DND-41 (cell line): Measurements from ENCODE around the gene PUSL1.
A peak's percentile ranks its signal among the peaks of the same experiment; 100 is the strongest.

Source experiments
- ATAC-seq: fragments of 200-7000 bp; cut with Tn5 transposase; 3 replicates; pipeline ENCODE4 v1.9.1; 2021; ENCODE audit warnings: low read depth; ENCODE audit not compliant: insufficient read depth
- DNase-seq: peaks from one replicate; pipeline ENCODE4 v3.0.0-alpha.2; 2020
- H2AFZ ChIP-seq: 2 replicates; pipeline ENCODE4 v1.6.0; 2012; ENCODE audit warnings: low read depth, low read length
- H3K27ac ChIP-seq: 2 replicates; pipeline ENCODE4 v1.5.1; 2012; ENCODE audit warnings: low read length, inconsistent platforms
- H3K27me3 ChIP-seq: fragments of 200-600 bp; sonication (generic); 2 replicates; pipeline ENCODE4 v1.6.0; 2012; ENCODE audit warnings: low read length, mild to moderate bottlenecking, inconsistent platforms; ENCODE audit not compliant: insufficient read depth, poor library complexity
- H3K36me3 ChIP-seq: 2 replicates; pipeline ENCODE4 v1.5.1; 2012; ENCODE audit warnings: low read length, inconsistent platforms; ENCODE audit not compliant: insufficient read depth
- H3K4me1 ChIP-seq: 2 replicates; pipeline ENCODE4 v1.5.1; 2012; ENCODE audit warnings: mild to moderate bottlenecking, low read length; ENCODE audit not compliant: insufficient read depth
- H3K4me2 ChIP-seq: 2 replicates; pipeline ENCODE4 v1.6.0; 2012; ENCODE audit warnings: mild to moderate bottlenecking, moderate library complexity, low read length, inconsistent platforms; ENCODE audit not compliant: insufficient read depth
- H3K4me3 ChIP-seq, 2 experiments: fragments of 200-600 bp in 1 of 2; shearing (Covaris generic) in 1 of 2; 2 replicates each; pipeline ENCODE4 v1.5.1; 2012 to 2016; ENCODE audit warnings: inconsistent platforms in 2 of 2, low read length in 2 of 2, mild to moderate bottlenecking in 2 of 2, low read depth in 1 of 2, moderate library complexity in 1 of 2
- H3K79me2 ChIP-seq: 2 replicates; pipeline ENCODE4 v1.6.0; 2012; ENCODE audit warnings: low read length, inconsistent platforms; ENCODE audit not compliant: insufficient read depth
- H3K9ac ChIP-seq: 2 replicates; pipeline ENCODE4 v1.6.0; 2012; ENCODE audit warnings: low read depth, mild to moderate bottlenecking, inconsistent platforms, low read length, moderate library complexity
- H3K9me3 ChIP-seq: 2 replicates; pipeline ENCODE4 v1.5.1; 2012; ENCODE audit warnings: low read length, moderate library complexity, mild to moderate bottlenecking, inconsistent platforms; ENCODE audit not compliant: insufficient read depth, severe bottlenecking
- H4K20me1 ChIP-seq: 2 replicates; pipeline ENCODE4 v1.6.0; 2012; ENCODE audit warnings: low read length; ENCODE audit not compliant: insufficient read depth
- EZH2 ChIP-seq: IDR thresholded peaks from 3 replicates; pipeline ENCODE4 v1.6.1; 2012; ENCODE audit warnings: borderline replicate concordance, low read depth, mild to moderate bottlenecking, moderate library complexity, low read length, inconsistent platforms; ENCODE audit not compliant: severe bottlenecking
- TF ChIP-seq, protein P1 (sequence below): IDR thresholded peaks from 2 replicates; pipeline ENCODE4 v1.5.1; 2012; ENCODE audit warnings: borderline replicate concordance, low read length, moderate library complexity, mild to moderate bottlenecking; ENCODE audit not compliant: poor library complexity, severe bottlenecking; ENCODE audit errors: extremely low read depth

Gene PUSL1

GRCh38 chr1:1322952-1323351, 14.6 kb downstream of the PUSL1 start:
- H4K20me1 ChIP-seq = peaks cover 75% of the 10 kb centered on the region
- H3K27me3 ChIP-seq = no peaks in the 10 kb centered on the region

DNA sequence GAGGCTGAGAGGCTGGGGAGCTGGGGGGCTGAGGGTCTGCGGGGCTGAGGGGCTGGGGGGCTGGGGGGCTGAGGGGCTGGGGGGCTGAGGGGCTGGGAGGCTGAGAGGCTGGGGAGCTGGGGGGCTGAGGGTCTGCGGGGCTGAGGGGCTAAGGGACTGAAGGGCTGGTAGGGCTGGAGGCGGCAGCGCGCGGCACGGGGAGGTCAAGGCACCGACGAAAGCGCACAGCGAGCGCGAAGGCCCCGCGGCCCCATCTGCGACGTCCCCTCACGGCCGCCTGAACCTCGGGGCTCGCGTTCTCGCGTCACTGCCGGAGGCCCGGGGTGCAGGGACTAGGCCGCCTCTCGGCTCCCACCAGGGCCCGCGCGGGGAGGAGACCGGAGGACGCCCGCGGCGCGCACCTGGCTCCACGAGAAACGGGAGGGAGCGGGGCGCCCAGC, 15.7 kb downstream of the PUSL1 start:
- Histone ChIP-seq H3K4me3 (peak overlapping the region; percentile 76 to 99), H3K27me3 (no peaks in the 10 kb centered on the region), H3K9ac (peak overlapping the region; percentile 91), H3K4me1 (peaks cover 51% of the 10 kb centered on the region), H4K20me1 (peaks cover 71% of the 10 kb centered on the region), H3K36me3 (peaks cover 56% of the 10 kb centered on the region), H3K79me2 (peaks cover 73% of the 10 kb centered on the region), H3K4me2 (peak overlapping the region; percentile 100), H2AFZ (peak overlapping the region; percentile 80), H3K27ac (peak overlapping the region; percentile 74), H3K9me3 (no peaks in the 10 kb centered on the region)
- TF ChIP-seq, protein P1, sequence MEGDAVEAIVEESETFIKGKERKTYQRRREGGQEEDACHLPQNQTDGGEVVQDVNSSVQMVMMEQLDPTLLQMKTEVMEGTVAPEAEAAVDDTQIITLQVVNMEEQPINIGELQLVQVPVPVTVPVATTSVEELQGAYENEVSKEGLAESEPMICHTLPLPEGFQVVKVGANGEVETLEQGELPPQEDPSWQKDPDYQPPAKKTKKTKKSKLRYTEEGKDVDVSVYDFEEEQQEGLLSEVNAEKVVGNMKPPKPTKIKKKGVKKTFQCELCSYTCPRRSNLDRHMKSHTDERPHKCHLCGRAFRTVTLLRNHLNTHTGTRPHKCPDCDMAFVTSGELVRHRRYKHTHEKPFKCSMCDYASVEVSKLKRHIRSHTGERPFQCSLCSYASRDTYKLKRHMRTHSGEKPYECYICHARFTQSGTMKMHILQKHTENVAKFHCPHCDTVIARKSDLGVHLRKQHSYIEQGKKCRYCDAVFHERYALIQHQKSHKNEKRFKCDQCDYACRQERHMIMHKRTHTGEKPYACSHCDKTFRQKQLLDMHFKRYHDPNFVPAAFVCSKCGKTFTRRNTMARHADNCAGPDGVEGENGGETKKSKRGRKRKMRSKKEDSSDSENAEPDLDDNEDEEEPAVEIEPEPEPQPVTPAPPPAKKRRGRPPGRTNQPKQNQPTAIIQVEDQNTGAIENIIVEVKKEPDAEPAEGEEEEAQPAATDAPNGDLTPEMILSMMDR = no peak
- no peak for TF ChIP-seq EZH2
- DNase-seq (no peak), ATAC-seq (peak; percentile 47)

More at GRCh38 chr1:1322952-1323351, 14.6 kb downstream of the PUSL1 start:
- Histone ChIP-seq H3K9me3 (no peaks in the 10 kb centered on the region), H3K4me3 (peak overlapping the region in 1 of 2 experiments; percentile 59; a peak in 2 of 4 replicates), H3K4me2 (peak overlapping the region; percentile 84), H3K79me2 (peaks cover 83% of the 10 kb centered on the region), H3K36me3 (peaks cover 60% of the 10 kb centered on the region), H3K27ac (no peak overlapping the region), H3K4me1 (peaks cover 51% of the 10 kb centered on the region), H3K9ac (peak overlapping the region; percentile 48), H2AFZ (no peak overlapping the region)
- no peak for DNase-seq
- ATAC-seq = no peak
- no peak for TF ChIP-seq EZH2
- TF ChIP-seq, protein P1 = no peak

DNA sequence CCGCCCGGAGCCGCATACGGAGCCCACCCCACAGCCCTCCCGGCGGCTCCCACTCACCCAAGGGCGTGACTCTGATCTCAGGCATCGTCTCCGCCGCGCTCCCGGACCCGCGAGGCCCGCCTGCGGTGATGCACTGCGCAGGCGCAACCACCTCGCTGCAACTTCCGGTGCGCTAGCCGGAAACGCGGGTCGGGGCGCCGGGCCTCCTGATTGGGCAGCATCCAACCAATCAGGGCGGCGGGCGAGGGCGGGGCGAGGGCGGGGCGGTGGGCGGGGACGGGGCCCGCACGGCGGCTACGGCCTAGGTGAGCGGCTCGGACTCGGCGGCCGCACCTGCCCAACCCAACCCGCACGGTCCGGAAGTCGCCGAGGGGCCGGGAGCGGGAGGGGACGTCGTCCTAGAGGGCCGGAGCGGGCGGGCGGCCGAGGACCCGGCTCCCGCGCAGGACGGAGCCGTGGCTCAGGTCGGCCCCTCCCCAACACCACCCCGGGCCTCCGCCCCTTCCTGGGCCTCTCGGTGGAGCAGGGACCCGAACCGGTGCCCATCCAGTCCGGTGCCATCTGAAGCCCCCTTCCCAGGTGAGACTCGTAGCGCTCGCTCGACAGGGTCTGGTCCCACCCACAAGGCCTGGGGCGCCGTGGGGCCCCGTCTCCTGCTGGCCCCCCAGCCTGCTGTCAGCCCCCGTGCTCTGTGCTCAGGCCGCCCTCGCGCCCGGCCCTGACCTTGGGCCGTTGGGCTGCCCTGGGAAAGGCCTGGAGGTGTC, 16.3 kb downstream of the PUSL1 start, which contains the start of the genes CPTP and INTS11:
Gene CPTP (plus strand): TSS at position 279 of the 764 bp plus-strand sequence. CDS start 2,109 bp downstream, outside the sequence.
Gene INTS11 (minus strand): TSS at position 137 of the 764 bp plus-strand sequence. CDS start 52 bp downstream, at position 85.
- H3K4me1 ChIP-seq = peaks cover 51% of the 10 kb centered on the region
- ATAC-seq (peak; percentile 88), DNase-seq (peak; percentile 95)
- no peaks in the 10 kb centered on the region for H3K9me3 ChIP-seq
- peak within 1 kb of the TSS; percentile 91 for H3K9ac ChIP-seq
- peaks cover 50% of the 10 kb centered on the region for H3K36me3 ChIP-seq
- H3K79me2 ChIP-seq = peaks cover 67% of the 10 kb centered on the region
- H3K4me2 ChIP-seq = peak within 1 kb of the TSS; percentile 100
- peak within 1 kb of the TSS; percentile 75 for H3K27ac ChIP-seq
- TF ChIP-seq, protein P1 = no peak
- no peak for TF ChIP-seq EZH2
- peak within 1 kb of the TSS; percentile 76 to 99 for H3K4me3 ChIP-seq
- H3K27me3 ChIP-seq = no peaks in the 10 kb centered on the region
- peaks cover 70% of the 10 kb centered on the region for H4K20me1 ChIP-seq
- H2AFZ ChIP-seq = peak within 1 kb of the TSS; percentile 90
